ENCODE results near the gene LMOD1.
"Not testable (repeated sequence)": the region's sequence is repeated elsewhere in the genome, so short reads cannot be mapped to it uniquely, and the experiment has no call there.

The LMOD1 gene

DNA sequence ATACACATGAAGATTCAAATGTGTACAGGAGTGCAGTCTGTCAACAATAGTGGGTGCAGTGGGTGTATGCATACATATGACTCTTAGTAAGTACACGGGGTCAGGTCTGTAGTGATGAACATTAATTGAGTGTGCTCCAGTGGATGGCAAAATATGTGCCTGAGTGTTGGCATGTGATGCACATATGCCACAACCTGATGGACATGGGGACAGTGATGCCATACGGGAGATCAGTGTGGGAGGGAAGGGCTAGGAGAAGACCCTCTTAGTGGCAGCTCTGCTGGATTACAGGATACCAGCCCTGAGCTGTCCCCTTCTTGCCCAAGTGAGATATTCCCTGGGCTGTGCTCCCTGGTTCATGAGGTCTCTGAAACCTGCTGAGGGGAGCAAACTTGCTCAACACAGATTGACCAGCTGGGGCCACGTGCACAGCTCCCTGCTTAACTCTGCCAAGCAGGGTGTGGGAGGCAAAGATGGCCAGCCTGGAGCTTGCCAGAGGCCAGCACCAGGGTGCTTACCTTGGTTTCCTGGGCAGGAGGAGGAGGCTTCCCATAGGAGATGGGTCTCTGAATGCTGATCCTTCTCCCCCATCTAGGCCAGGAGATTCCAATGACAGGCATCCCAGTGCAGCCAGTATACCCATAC, 55.4 kb downstream of the LMOD1 start:
- no peak for DNase-seq

DNA sequence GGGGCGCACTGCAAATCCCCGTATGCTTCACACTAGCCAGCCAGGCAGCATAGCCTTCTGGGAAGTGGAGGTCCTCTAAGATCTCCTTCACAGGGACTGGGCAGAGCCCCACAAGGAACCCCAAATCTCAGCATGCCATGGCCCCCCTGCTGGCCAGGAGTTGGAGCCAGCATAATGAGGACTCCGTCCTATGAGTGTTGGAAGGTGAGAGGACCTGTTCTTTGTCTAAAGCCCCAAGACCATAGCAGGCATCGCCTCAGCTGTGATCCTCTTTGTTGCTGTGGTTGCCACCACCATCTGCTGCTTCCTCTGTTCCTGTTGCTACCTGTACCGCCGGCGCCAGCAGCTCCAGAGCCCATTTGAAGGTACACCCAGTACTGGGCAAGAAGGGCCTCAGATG, 56.1 kb downstream of the LMOD1 start:
- DNase-seq: no peak

DNA sequence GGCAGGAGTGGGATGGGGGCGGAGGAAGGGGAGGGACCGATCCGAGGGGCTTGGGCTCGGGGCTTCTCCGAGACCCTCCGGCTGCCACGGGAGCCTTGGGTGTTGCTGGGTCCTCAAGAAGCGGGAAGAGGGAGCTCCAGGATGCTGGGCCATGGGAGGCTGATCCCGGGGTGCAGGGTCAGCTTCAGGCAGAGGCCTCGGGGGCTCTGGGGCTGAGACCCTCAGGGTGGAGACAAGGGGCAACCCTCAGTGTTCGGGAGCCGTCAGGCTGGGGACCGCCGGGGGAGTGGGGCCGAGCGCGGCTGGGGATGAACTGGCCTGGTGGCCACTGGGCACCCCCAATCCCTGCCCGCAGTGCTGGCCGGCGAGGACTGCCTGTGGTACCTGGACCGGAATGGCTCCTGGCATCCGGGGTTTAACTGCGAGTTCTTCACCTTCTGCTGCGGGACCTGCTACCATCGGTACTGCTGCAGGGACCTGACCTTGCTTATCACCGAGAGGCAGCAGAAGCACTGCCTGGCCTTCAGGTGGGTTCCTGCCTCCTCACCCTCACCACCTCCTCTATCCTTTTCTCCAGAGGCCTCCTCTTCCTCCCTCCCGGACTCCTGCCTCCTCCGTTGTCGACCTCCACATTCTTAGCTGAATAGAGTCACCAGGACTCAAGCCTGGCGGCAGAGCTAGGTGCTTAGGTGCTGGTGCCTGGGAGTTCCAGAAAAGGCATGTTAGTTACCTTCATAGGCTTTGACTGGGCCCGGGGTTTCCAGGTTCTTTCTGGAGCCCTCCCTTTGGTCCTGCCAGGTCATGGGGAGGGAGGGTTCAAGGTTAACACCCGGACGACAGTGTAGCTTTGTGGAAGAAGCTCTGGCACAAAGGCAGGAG, 57.0 kb downstream of the LMOD1 start:
- DNase-seq: no peak

DNA sequence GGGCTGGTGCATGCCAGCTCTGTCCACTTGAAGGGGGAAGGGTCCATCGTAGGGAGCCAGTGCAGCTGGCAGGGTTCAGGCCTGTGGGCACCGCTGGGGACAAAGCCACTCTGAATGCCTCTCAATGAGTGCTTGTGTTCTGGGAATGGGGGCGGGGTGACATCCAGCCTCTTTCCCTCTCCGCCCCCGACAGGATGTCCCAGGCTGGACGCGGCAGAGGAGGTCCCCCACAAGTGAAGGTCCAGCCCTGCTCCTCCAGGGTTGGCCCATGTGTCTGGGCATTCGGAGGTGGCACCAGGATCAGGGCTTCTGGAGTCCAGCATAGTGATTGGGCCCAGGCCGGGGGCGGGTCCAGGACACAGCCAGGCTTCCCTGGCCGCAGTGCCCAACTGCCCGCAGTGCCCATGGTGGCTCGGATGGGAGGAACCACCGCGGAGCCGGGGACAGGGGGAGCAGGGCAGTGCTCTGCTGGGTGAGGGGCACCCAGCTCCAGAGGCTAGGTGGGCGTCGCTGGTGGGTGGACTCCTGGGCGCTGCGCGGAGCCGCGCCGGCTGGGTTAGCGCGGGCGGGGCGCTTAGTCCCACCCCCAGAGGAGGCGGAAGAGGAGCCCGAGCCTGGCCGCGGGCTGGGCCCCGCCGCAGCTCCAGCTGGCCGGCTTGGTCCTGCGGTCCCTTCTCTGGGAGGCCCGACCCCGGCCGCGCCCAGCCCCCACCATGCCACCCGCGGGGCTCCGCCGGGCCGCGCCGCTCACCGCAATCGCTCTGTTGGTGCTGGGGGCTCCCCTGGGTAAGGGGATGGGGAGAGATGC, 57.9 kb downstream of the LMOD1 start, which contains the start of gene SHISA4:
Gene SHISA4, plus strand, starts transcription at position 617 of the 808 bp plus-strand sequence. Its CDS starts 97 bp downstream, at position 714.
- DNase-seq: peak in 1 of 2 experiments; percentile 42

DNA sequence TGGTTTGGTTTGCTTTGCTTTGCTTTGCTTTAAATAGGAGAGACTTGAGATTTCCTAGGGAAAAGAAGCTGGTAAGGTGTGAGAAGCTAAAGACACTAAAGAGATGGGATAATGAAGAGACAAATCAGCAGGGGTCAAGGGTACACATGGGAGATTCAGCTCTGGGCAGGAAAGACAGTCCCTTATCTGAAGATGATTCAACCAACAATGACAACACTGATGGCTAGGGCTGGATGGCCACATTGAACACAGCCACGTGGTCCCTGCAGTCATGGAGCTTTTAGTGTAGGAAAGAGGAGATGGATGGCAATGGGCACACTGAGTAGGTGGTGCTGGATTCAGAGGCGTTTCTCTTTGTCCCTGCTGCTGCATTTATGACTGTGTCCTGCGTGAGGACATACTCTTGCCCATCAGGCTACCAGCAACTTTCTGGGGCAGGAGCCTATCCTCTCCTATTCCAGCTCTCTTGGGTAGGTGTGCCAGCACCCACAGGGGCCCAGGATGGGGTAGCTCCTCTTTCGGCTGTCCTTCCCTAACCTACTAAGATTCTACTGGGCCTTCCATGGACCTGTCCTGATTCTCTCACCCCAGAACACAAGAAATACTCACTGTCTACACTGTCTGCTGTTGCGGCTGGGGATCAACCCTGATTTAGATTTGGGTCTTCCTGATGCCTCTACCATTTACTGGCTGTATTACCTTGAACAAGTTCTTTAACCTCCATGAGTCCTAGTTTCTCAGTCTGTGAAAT, 59.1 kb downstream of the LMOD1 start:
- DNase-seq: no peak

DNA sequence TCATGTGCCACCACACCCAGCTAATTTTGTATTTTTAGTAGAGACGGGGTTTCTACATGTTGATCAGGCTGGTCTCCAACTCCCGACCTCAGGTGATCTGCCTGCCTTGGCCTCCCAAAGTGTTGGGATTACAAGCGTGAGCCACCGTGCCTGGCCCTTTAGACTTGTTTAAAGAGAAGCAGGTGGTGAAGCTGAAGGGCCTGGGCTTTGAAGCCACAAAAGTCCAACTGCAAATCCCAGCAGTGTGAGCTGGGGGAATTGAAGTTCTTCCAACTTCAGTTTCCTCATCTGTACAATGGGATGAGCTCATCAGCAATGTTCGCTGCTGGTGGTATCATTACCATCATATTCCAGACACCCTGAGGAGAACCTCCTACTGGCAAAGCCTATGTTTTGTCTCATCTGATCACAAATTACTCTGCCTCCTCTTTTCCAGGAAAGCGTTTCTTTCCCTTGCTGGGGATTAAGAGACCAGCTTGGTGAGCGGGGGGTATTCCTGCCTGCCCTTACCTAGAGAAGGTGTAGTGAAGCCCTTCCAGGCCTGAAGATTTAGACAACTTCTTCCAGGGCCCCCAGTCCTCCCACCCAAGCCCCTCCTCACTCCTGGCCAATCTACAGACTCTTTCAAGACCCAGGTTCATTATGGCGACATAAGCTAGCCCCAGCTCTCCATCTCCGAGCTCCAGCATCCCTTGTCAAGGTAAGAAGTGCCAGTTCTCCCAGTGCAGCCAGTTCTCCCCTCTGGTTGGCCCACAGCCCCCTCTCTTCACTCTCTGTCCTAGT, 60.1 kb downstream of the LMOD1 start:
- DNase-seq: no peak

DNA sequence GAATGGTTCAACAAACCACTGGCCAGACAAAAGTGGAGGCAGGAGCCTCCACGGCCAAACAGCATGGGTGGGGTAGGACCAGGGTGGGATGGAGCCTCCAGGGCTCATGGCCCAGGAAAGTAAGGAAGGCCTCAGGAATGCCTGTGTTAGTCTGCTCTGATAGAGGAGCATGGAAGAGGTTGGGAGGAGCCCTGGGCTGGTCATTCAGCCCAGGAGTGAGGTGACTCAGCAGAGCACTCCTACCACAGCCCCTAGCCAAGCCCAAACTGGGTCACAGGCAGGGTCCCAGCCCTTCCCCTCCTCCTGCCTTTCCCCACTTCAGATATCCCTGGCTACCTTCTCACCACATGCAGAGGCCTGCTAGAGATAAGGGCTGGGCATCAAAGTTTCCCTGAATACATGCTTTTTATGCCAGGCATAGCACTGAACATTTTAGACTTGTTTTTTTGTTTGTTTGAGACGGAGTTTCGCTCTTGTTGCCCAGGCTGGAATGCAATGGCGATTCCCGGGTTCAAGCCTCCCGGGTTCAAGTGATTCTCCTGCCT, 60.7 kb downstream of the LMOD1 start:
- no peak for DNase-seq

DNA sequence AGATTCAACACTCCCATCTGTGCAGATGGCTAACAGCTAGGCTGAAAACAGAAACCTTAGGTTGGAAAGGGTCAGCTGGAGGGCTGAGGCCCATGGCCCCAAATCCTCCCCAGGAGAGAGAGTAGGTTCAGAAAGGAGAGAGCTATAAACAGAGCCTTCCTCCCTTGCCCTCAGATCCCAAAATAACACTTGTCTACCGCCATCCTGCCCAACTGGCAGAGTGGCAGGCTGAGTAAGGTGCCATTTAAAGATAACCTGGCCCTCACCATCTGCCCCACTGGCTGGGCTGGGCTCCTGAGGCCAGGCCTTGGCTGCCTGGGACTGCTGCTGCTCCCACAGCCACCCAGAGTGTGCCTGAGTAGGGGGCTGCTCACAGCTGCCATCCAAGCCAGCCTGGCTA, 61.9 kb downstream of the LMOD1 start:
- no peak for DNase-seq

DNA sequence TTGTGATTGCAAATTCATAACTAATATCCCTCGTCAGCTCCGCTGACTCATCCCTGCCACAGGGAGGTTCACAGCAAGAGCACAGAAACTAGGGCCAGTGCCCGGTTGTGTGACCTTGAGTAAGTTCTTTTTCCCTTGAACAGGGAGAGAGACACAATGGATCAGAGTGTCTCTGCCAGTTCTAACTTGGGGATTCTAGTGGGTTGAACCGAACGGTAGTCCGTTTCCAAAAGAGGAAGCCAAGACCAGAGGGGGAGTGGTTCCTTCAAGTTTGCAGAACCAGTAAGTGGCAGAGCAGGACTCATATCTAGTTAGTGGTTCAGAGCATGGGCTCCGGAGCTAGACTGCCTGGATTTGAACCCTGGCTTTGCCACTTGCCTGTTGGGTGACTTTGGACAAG, 62.6 kb downstream of the LMOD1 start:
- DNase-seq: no peak

DNA sequence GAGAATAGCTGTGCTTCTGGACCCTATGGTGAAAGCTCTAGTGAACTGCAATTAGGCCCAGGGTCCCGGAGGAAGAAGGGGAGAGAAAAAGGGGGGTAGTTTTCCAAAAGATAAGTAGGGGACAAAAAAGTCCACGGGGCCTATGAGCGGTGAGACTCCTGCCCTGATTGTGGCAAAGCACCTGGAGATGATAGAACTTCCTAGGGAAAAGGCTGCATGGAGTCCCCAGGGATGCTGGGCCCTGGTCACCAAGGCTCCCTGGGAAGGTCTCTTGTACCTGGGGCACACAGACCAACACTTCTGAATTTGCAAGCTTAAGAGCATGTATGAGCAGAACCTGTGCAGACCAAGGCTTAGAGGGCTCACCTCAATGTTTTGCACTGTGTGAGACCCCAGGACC, 63.1 kb downstream of the LMOD1 start:
- no peak for DNase-seq

DNA sequence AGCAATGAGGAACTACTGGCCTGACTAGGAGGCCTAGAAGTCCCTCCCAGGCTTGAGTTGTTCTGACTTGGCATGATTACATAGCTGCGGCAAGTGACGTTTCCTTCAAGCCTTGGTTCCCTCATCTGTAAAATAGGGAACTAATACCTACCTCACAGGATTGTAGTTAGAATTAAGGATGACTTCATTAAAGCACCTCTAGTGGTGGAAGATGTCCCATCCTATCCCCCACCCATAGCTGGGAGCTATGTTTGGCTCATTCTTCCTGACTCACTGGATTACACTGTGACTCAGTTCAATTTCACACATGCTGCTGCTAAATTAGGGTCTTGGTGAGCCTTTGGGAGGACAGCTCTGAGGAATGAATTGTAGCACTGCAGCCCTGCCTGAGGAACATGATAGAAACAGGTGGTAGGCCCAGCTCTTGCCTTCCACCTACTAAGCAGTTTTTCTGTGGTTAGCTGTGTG, 63.6 kb downstream of the LMOD1 start:
- no peak for DNase-seq

DNA sequence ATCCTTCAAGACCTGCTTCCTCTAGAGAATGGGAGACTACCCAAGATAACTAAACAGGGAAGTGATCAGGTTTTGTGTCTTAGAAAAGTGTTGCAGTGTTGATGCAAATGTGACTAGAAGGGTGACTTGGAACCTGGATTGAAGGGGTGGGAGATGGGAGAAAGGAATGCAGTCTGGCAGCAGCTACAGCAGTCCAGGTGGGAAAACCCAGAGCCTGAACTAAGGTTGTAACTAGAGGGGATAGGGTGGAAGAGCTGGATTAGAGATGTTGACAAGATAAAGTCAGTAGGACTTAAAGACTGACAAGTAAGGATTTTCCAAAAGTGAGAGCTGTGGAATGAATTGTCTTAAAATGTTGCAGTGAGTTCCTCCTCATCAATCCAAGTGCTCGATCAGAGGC, 64.7 kb downstream of the LMOD1 start:
- DNase-seq: no peak

DNA sequence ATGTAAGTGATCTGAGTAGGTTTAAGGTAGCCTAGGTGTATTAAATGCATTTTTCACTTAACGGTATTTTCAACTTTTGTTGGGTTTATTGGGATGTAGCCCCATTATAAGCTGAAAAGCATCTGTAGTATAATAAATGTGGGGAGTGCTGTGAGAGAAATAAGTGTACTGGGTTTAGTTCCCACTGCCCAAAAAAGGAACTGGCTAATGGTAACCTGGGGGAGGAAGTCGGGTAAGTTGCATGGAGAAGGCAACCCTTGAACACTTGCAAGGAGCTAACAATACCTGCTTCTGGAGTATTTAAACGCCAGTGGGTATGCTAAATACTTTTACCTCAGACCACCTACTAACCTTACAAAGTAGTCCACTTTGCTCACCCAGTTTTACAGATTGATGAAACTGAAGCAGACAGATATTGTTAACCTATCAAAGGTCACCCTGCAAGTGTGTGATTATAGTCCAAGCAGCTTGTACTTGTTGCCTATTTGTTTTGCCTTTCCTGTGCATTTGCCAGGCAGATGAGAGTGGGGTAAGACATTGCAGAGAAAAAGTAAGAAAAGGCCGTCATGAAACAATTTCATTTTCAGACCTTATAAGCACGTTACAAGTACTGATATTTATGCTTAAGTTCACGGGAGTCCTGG, 65.3 kb downstream of the LMOD1 start:
- DNase-seq: no peak

DNA sequence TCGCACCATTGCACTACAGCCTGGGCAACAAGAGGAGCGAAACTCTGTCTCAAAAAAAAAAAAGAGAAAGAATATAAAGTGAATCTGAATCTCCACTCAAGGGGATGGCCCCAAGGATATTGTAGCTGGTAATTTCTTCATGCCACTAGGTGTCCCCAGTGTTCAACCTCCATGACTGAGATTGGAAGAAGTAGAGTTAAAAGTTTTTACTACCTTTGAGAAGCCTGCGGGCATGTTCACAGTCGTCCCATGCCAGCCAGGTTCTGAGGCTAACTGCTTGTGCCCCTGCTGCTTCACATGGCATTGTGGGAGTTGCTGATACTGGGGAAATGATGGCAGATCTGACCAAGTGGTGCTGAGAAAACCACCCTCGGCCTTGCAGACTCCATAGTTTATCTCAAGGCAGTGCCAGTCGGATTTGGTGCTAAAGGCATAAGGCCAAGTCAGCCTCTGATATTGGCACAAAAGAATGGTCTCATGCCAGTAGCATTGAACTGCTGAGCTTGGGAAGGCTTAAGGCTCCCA, 68.4 kb downstream of the LMOD1 start:
- DNase-seq: peak in 1 of 2 experiments; percentile 20

DNA sequence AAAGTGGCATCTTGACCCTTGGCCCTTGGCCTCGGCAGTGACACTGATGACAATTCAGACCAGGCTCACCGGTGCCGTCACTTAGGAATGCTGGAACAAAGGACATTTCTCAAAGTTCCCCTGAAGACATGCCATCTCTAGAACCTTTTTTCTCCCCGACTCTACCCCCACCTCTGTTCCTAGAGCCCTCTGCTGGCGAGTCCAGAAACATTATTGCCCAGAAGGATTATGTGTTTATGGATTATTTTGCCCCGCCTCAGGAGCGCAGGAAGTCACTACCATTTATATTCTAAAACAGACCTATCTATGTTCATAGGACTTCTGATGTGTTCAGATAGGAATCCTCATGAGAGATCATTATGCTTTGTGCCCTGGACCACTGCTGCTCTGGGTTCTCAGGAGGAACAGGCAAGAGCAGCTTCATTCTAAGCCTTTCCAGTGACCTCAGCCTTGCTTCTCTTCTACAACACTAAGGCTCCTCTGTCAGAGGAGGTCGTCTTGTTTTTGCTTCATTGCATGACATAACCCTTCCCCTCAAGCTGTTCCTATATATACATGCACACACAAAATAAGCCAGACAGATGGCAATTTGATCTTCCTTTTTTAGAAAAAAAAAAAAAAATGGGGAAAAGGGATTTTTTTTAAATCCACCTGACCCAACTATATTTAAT, 70.1 kb downstream of the LMOD1 start:
- no peak for DNase-seq

DNA sequence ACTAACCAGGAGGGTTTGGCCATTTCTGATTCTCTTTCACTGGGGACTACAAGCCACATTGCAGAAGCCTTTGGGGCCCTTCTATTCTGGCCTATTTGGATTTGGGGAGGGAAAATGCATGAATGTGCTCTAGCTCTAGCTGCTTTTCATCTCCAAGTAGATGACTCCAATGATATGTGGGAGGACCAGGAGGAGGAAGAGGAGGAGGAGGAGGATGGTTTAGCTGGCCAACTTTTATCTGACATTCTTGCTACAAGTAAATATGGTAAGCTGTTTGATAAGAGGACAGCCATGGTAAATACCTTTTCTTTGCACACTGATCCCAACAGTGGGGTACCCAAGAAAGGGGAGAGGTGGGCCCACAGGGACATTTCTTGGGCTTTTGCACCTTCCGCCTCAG, 71.7 kb downstream of the LMOD1 start:
- no peak for DNase-seq

DNA sequence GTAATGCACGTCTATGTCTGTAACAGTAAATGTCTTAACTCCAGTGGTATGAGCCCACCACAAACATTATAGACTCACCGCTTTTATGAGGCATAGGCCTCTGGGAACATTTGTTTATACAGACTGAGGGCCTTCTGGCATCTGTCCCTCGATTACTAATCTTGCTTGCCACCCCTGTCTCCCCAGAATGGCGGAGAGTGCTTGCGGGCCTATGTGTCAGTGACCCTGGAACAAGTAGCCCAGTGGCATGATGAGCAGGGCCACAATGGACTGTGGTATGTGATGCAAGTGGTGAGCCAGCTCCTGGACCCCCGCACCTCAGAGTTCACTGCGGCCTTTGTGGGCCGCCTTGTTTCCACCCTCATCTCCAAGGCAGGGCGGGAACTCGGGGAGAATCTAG, 76.0 kb downstream of the LMOD1 start:
- DNase-seq: no peak

DNA sequence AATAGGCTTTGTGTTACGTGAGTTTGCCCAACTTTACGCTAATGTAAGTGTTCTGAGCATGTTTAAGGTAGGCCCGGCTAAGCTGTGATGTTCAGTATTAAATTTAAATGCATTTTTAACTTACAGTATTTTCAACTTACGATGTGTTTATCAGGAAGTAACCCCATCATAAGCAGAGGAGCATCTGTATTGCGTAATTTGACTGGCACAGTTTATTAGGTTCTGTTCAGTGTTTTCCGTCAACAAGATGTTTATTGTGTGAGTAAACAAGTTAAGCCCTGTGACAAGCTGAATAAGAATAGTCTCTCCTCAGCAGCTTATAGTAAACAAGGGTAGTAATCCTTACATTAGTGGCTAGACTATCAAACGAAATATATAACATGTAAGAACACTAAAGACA, 84.9 kb downstream of the LMOD1 start:
- DNase-seq: no peak

DNA sequence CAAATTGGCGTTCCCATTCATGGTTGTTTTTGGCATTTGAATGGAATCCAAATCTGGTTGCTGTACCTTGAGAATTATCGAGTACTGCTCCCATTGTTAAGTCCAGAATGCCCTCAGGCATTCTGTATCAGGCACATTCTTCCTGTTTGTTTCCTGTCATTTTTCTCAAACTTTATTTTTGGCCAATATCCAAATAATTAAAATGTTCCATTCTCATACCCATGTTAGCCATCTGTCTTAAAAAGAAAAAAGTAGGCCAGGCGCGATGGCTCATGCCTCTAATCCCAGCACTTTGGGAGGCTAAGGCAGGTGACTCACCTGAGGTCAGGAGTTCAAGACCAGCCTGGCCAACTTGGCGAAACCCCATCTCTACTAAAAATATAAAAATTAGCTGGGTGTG, 86.9 kb downstream of the LMOD1 start:
- no peak for DNase-seq

DNA sequence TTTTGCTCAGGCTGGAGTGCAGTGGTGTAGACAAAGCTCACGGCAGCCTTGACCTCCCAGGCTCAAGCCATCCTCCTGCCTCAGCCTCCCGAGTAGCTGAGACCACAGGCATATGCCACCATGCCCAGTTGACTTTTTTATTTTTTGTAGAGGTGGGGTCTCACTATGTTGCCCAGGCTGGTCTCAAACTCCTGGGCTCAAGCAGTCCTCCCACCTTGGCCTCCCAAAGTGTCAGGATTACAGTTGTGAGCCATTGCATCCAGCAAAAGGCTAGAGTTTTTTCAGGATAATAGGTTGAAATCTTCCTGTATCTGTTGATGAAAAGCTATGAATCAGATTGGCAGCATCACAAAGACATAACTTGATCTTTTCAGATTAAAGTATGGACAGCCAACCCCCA, 89.6 kb downstream of the LMOD1 start:
- DNase-seq: not testable (repeated sequence)
